B cell (primary cell): Measurements from ENCODE around the gene AP1S2. TPM values are rescaled to one million over a fixed set of nuclear protein-coding genes. Genes with fewer than 3 reads are reported as not detected.

ENCODE experiments used
- ATAC-seq: fragments of 200-7000 bp; cut with Tn5 transposase; one replicate; pipeline ENCODE4 v1.10.0; 2021; ENCODE audit warnings: low read depth, mild to moderate bottlenecking, moderate number of reproducible peaks, moderate library complexity
- CTCF ChIA-PET: fragments of 350-600 bp; sonication (Branson Sonifier 250); formaldehyde crosslinking; loops from one replicate; lab custom pipeline; 2021; ENCODE audit warnings: antibody characterized with exemption, inconsistent platforms; lab: Charles Lee
- POLR2A ChIA-PET: fragments of 350-600 bp; sonication (Branson Sonifier 250); formaldehyde crosslinking; loops from one replicate; lab custom pipeline; 2021; ENCODE audit warnings: antibody characterized with exemption; lab: Charles Lee
- DNase-seq: peaks from one replicate; pipeline ENCODE4 v3.0.0; 2013
- H2AFZ ChIP-seq: 2 replicates; pipeline ENCODE4 v1.6.1; 2012; ENCODE audit warnings: mild to moderate bottlenecking, low read depth, low read length; ENCODE audit not compliant: insufficient read depth, poor library complexity, severe bottlenecking
- H3K27ac ChIP-seq, 2 donors: 1 replicate in 1 of 2; 2 replicates in 1 of 2; pipeline ENCODE4 v1.5.1; 2012 to 2013; ENCODE audit warnings: low read length in 2 of 2, mild to moderate bottlenecking in 2 of 2, moderate library complexity in 1 of 2
- H3K27me3 ChIP-seq, 4 experiments: fragments of 200-600 bp in 1 of 4; sonication (generic) in 1 of 4; replicated peaks in 1 of 4; 1 replicate in 2 of 4; 2 replicates in 2 of 4; pipeline versions ENCODE4 v1.6.1 to v1.7.0; 2013 to 2016; ENCODE audit warnings: low read length in 3 of 4, mild to moderate bottlenecking in 2 of 4, mixed read lengths in 1 of 4, moderate library complexity in 1 of 4; ENCODE audit not compliant: insufficient read depth in 4 of 4, control insufficient read depth in 3 of 4; ENCODE audit errors: control extremely low read depth in 1 of 4
- H3K36me3 ChIP-seq, 2 experiments: replicated peaks in 1 of 2; 1 replicate in 1 of 2; 2 replicates in 1 of 2; pipeline versions ENCODE4 v1.6.1 to v1.7.1; 2013; ENCODE audit warnings: low read length in 1 of 2; ENCODE audit not compliant: insufficient read depth in 2 of 2, control insufficient read depth in 1 of 2; ENCODE audit errors: control extremely low read depth in 1 of 2, extremely low read depth in 1 of 2
- H3K4me1 ChIP-seq, 2 donors: fragments of 200-600 bp in 1 of 2; sonication (generic) in 1 of 2; 1 replicate in 1 of 2; 2 replicates in 1 of 2; pipeline versions ENCODE4 v1.5.1 to v1.6.1; 2013 to 2017; ENCODE audit warnings: low read length in 2 of 2; ENCODE audit not compliant: control insufficient read depth in 2 of 2, insufficient read depth in 2 of 2
- H3K4me2 ChIP-seq: replicated peaks from 2 replicates; pipeline ENCODE3; 2012; ENCODE audit warnings: mild to moderate bottlenecking, low read depth, low read length; ENCODE audit not compliant: poor library complexity, severe bottlenecking
- H3K4me3 ChIP-seq, 5 experiments: fragments of 200-600 bp in 1 of 5; sonication (generic) in 1 of 5; 1 replicate in 3 of 5; 2 replicates in 2 of 5; pipeline versions ENCODE4 v1.5.1 to v1.7.0; 2011 to 2016; ENCODE audit warnings: low read length in 4 of 5, mild to moderate bottlenecking in 4 of 5, low read depth in 2 of 5, control low read depth in 1 of 5, moderate library complexity in 1 of 5; ENCODE audit not compliant: insufficient read depth in 1 of 5; ENCODE audit errors: control extremely low read depth in 1 of 5, extremely low read depth in 1 of 5
- H3K79me2 ChIP-seq: fragments of 200-600 bp; sonication (generic); one replicate; pipeline ENCODE4 v1.6.0; 2016; ENCODE audit warnings: low read length; ENCODE audit not compliant: control insufficient read depth, insufficient read depth
- H3K9ac ChIP-seq: fragments of 200-600 bp; sonication (generic); 2 replicates; pipeline ENCODE4 v1.6.1; 2017; ENCODE audit warnings: mild to moderate bottlenecking, low read length, moderate library complexity
- H3K9me3 ChIP-seq, 3 donors: one replicate each; pipeline versions ENCODE4 v1.6.1 to v1.7.1; 2013; ENCODE audit warnings: low read length in 2 of 3; ENCODE audit not compliant: control insufficient read depth in 2 of 3, insufficient read depth in 1 of 3; ENCODE audit errors: control extremely low read depth in 1 of 3
- H4K20me1 ChIP-seq: 2 replicates; pipeline ENCODE4 v1.6.0; 2012; ENCODE audit warnings: mild to moderate bottlenecking, low read length; ENCODE audit not compliant: insufficient read depth, control insufficient read depth, poor library complexity, severe bottlenecking
- H3K27ac Mint-ChIP-seq: one replicate; pipeline ENCODE4 v1.8.0; 2021; ENCODE audit warnings: mixed read lengths
- H3K27me3 Mint-ChIP-seq: one replicate; pipeline ENCODE4 v1.8.0; 2021; ENCODE audit warnings: mixed read lengths
- H3K4me1 Mint-ChIP-seq: one replicate; pipeline ENCODE4 v1.8.0; 2021; ENCODE audit warnings: mixed read lengths
- H3K4me3 Mint-ChIP-seq: one replicate; pipeline ENCODE4 v1.8.0; 2021; ENCODE audit warnings: mixed read lengths
- H3K9me3 Mint-ChIP-seq: one replicate; pipeline ENCODE4 v1.8.0; 2022; ENCODE audit warnings: mixed read lengths; ENCODE audit not compliant: insufficient read depth
- EZH2 ChIP-seq: IDR thresholded peaks from 2 replicates; pipeline ENCODE4 v1.6.1; 2012; ENCODE audit warnings: borderline replicate concordance, low read depth, mild to moderate bottlenecking, moderate library complexity, low read length; ENCODE audit not compliant: insufficient read depth, poor library complexity, severe bottlenecking
- WGBS: methylation state at CpG from one replicate; pipeline ENCODE4 v1.1.5; 2013; ENCODE audit warnings: missing lambda C conversion rate; ENCODE audit not compliant: insufficient coverage; 5-methylcytosine and 5-hydroxymethylcytosine counted together
- intact Hi-C: fragments of 100-400 bp; cut with micrococcal nuclease; formaldehyde crosslinking; loops from one replicate; pipeline ENCODE4 v1.10.0; 2022
- polyA plus RNA-seq: library from polyadenylated mRNA; depleted of rRNA; stranded (reverse); fragments of >200 nt; gene quantifications from 2 replicates; pipeline ENCODE4 v1.2.3, GENCODE V29; 2012
- total RNA-seq, 2 donors: library from RNA; stranded (reverse); fragments of 120-200 nt in 1 of 2; gene quantifications; 1 replicate in 1 of 2; 2 replicates in 1 of 2; pipeline versions ENCODE4 v1.2.3 to v1.2.4, GENCODE V29; 2013 to 2022
- TF ChIP-seq, protein P1 (sequence below): fragments of 200-600 bp; IDR thresholded peaks from one replicate; pipeline ENCODE4 v1.8.0; 2022; ENCODE audit warnings: antibody characterized with exemption, mild to moderate bottlenecking

Gene AP1S2
- total and polyA plus RNA-seq, 2 donors (not counting 1 experiment from before 2014, with no cell fraction given), result 23.9 to 37.8 TPM

DNA sequence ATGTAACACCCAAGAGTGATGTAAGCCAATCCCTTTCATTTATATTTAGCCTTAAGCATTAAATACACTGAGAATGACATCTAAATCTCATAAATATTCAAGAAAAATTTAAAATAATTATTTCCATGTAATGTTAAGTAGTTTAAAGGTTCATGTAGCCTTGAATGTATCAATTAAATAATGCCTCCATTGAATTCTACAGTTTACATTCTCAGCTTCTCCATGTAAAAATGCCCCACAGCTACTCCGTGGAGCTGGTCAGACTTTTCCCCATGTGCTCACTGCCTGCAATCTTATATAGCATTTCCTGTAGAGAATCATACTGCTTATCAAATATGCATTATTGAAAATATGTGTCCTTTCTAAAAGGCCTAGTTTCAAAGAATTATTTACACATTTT, 25.4 kb downstream of the AP1S2 start:
- POLR2A ChIA-PET, result no interaction called here
- H3K4me2 ChIP-seq, result no peak overlapping the region
- no peak overlapping the region for H3K27ac ChIP-seq
- CTCF ChIA-PET, result no interaction called here
- H3K9me3 Mint-ChIP-seq, result no peaks in the 10 kb centered on the region
- DNase-seq (no peak), ATAC-seq (no peak)
- no peaks in the 10 kb centered on the region for H4K20me1 ChIP-seq
- H3K4me1 Mint-ChIP-seq, result peaks cover 9% of the 10 kb centered on the region
- no peaks in the 10 kb centered on the region for H3K79me2 ChIP-seq
- H3K4me3 ChIP-seq, result no peak overlapping the region
- no peak overlapping the region for H2AFZ ChIP-seq
- no peak overlapping the region for H3K4me3 Mint-ChIP-seq
- H3K4me1 ChIP-seq, result peaks cover 0 to 3% of the 10 kb centered on the region in 2 donors
- no peaks in the 10 kb centered on the region for H3K9me3 ChIP-seq
- no peaks in the 10 kb centered on the region for H3K27me3 ChIP-seq
- peaks cover 0 to 7% of the 10 kb centered on the region in 2 experiments for H3K36me3 ChIP-seq
- WGBS, result no CpG with 5 or more reads among the region's 1 CpG
- TF ChIP-seq EZH2, result no peak
- TF ChIP-seq, protein P1, sequence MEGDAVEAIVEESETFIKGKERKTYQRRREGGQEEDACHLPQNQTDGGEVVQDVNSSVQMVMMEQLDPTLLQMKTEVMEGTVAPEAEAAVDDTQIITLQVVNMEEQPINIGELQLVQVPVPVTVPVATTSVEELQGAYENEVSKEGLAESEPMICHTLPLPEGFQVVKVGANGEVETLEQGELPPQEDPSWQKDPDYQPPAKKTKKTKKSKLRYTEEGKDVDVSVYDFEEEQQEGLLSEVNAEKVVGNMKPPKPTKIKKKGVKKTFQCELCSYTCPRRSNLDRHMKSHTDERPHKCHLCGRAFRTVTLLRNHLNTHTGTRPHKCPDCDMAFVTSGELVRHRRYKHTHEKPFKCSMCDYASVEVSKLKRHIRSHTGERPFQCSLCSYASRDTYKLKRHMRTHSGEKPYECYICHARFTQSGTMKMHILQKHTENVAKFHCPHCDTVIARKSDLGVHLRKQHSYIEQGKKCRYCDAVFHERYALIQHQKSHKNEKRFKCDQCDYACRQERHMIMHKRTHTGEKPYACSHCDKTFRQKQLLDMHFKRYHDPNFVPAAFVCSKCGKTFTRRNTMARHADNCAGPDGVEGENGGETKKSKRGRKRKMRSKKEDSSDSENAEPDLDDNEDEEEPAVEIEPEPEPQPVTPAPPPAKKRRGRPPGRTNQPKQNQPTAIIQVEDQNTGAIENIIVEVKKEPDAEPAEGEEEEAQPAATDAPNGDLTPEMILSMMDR, result no peak
- no peaks in the 10 kb centered on the region for H3K27me3 Mint-ChIP-seq
- intact Hi-C loops, result no loop called here
- H3K27ac Mint-ChIP-seq, result no peak overlapping the region
- H3K9ac ChIP-seq, result no peak overlapping the region

GRCh38 chrX:15825936-15826335, 28.7 kb downstream of the AP1S2 start:
- no peak overlapping the region for H3K27ac Mint-ChIP-seq
- ATAC-seq (no peak), DNase-seq (no peak)
- no CpG with 5 or more reads among the region's 5 CpGs for WGBS
- Histone ChIP-seq H3K9ac (no peak overlapping the region), H4K20me1 (no peaks in the 10 kb centered on the region), H3K27me3 (no peaks in the 10 kb centered on the region), H3K4me2 (no peak overlapping the region), H3K79me2 (no peaks in the 10 kb centered on the region), H3K27ac (no peak overlapping the region), H2AFZ (no peak overlapping the region), H3K4me1 (no peaks in the 10 kb centered on the region), H3K4me3 (no peak overlapping the region), H3K36me3 (peaks cover 0 to 17% of the 10 kb centered on the region in 2 experiments), H3K9me3 (no peaks in the 10 kb centered on the region)
- intact Hi-C loops, result no loop called here
- no peaks in the 10 kb centered on the region for H3K9me3 Mint-ChIP-seq
- H3K27me3 Mint-ChIP-seq, result no peaks in the 10 kb centered on the region
- POLR2A ChIA-PET, result no interaction called here
- H3K4me3 Mint-ChIP-seq, result no peak overlapping the region
- CTCF ChIA-PET, result no interaction called here
- no peaks in the 10 kb centered on the region for H3K4me1 Mint-ChIP-seq
- TF ChIP-seq, protein P1, result no peak
- no peak for TF ChIP-seq EZH2
